Suprapubic skin (tissue), 4 donors: Measurements from ENCODE around the gene MDGA2.

Experiments
- CTCF ChIP-seq, 2 donors: fragments of 200-600 bp in 1 of 2; fragments of 450-650 bp in 1 of 2; sonication (generic) in 1 of 2; IDR thresholded peaks; one replicate each; pipeline ENCODE4 v1.5.1; 2016 to 2019; ENCODE audit warnings: antibody characterized with exemption in 2 of 2, mild to moderate bottlenecking in 1 of 2, moderate library complexity in 1 of 2
- EP300 ChIP-seq: sonication (generic); formaldehyde crosslinking; IDR thresholded peaks from one replicate; pipeline ENCODE4 v1.6.1; 2017; ENCODE audit warnings: antibody characterized with exemption
- POLR2A ChIP-seq, 2 donors: fragments of 450-650 bp; IDR thresholded peaks; one replicate each; pipeline ENCODE4 v1.6.1; 2017; ENCODE audit warnings: antibody characterized with exemption in 2 of 2, mild to moderate bottlenecking in 2 of 2, moderate library complexity in 2 of 2
- POLR2AphosphoS5 ChIP-seq, 3 donors: sonication (generic); formaldehyde crosslinking; IDR thresholded peaks; one replicate each; pipeline ENCODE4 v1.6.1; 2017; ENCODE audit warnings: antibody characterized with exemption in 3 of 3

GRCh38 chr14:47454025-47454424 is 221.4 kb downstream of the MDGA2 start:
- no peak for TF ChIP-seq CTCF (IDR thresholded peaks at IDR 0.05)
- TF ChIP-seq EP300: no peak
- no peak for TF ChIP-seq POLR2A (IDR thresholded peaks at IDR 0.05)
- no peak for TF ChIP-seq POLR2AphosphoS5 (IDR thresholded peaks at IDR 0.05)
